Uterus (tissue), 4 donors: Measurements from ENCODE around the gene AUTS2. TPM values are rescaled to one million over a fixed set of nuclear protein-coding genes. Genes with fewer than 3 reads are reported as not detected.

ENCODE experiments used
- DNase-seq, 2 donors: peaks; one replicate each; pipeline ENCODE4 v3.0.0-alpha.2; 2019 to 2020
- H3K27ac ChIP-seq, 2 donors: fragments of 200-600 bp; sonication (generic); 1 replicate in 1 of 2; 2 replicates in 1 of 2; pipeline ENCODE4 v1.5.1; 2016 to 2018
- H3K27me3 ChIP-seq, 2 donors: fragments of 200-600 bp; sonication (generic); one replicate each; pipeline ENCODE4 v1.5.1; 2018 to 2019; ENCODE audit warnings: control low read depth in 1 of 2
- H3K36me3 ChIP-seq, 2 donors: fragments of 200-600 bp; sonication (generic); one replicate each; pipeline ENCODE4 v1.5.1; 2019; ENCODE audit warnings: control low read depth in 1 of 2
- H3K4me1 ChIP-seq, 2 donors: fragments of 200-600 bp; sonication (generic); one replicate each; pipeline ENCODE4 v1.5.1; 2018 to 2019; ENCODE audit warnings: control low read depth in 1 of 2
- H3K4me3 ChIP-seq, 2 donors: fragments of 200-600 bp; sonication (generic); 1 replicate in 1 of 2; 2 replicates in 1 of 2; pipeline ENCODE4 v1.5.1; 2018 to 2019; ENCODE audit warnings: mild to moderate bottlenecking in 1 of 2
- H3K9me3 ChIP-seq, 2 donors: fragments of 200-600 bp; sonication (generic); one replicate each; pipeline ENCODE4 v1.5.1; 2019; ENCODE audit warnings: control low read depth in 1 of 2
- CTCF ChIP-seq, 4 experiments: fragments of 200-600 bp in 2 of 4; fragments of 450-650 bp in 2 of 4; sonication (generic) in 2 of 4; IDR thresholded peaks; one replicate each; pipeline ENCODE4 v1.5.1; 2016 to 2019; ENCODE audit warnings: antibody characterized with exemption in 4 of 4, mild to moderate bottlenecking in 2 of 4, moderate library complexity in 1 of 4
- POLR2A ChIP-seq, 2 donors: fragments of 450-650 bp; IDR thresholded peaks; one replicate each; pipeline ENCODE4 v1.6.1; 2016; ENCODE audit warnings: antibody characterized with exemption in 2 of 2, mild to moderate bottlenecking in 1 of 2, moderate library complexity in 1 of 2
- intact Hi-C: fragments of 100-400 bp; cut with DNase I; formaldehyde crosslinking; loops from one replicate; pipeline ENCODE4 v1.15.1; 2023; ENCODE audit warnings: low total_unique reads
- total RNA-seq, 4 donors: library from RNA; depleted of rRNA in 3 of 4; stranded (reverse); fragments of >200 nt in 3 of 4; gene quantifications; one replicate each; pipeline versions ENCODE4 v1.1.0 to v1.2.4, GENCODE V29; 2014 to 2023
- donor health status: DM: yes; HTN: yes; CAD: no.

AUTS2 gene
- total RNA-seq, 4 donors from 2014 or later: 10.5 to 58.2 (median 30.0) TPM

GRCh38 chr7:70696201-70696754 lies 1098.0 kb downstream of the AUTS2 start:
- intact Hi-C loops: no loop called here
- TF ChIP-seq CTCF (IDR thresholded peaks at IDR 0.05) (no peak), POLR2A (IDR thresholded peaks at IDR 0.05) (no peak)
- no peaks in the 10 kb centered on the region for H3K4me1 ChIP-seq
- H3K27me3 ChIP-seq: no peaks in the 10 kb centered on the region
- H3K36me3 ChIP-seq: no peaks in the 10 kb centered on the region
- H3K27ac ChIP-seq: no peak overlapping the region
- DNase-seq: no peak
- H3K9me3 ChIP-seq: no peaks in the 10 kb centered on the region
- peak overlapping the region in 1 of 2 donors; percentile 71 for H3K4me3 ChIP-seq

- intact Hi-C loops: no loop called here
- H3K9me3 ChIP-seq: no peaks in the 10 kb centered on the region
- H3K36me3 ChIP-seq: no peaks in the 10 kb centered on the region
- no peaks in the 10 kb centered on the region for H3K4me1 ChIP-seq
- H3K27me3 ChIP-seq: no peaks in the 10 kb centered on the region
- no peak overlapping the region for H3K4me3 ChIP-seq
- no peak overlapping the region for H3K27ac ChIP-seq
- no peak for DNase-seq
- TF ChIP-seq CTCF (IDR thresholded peaks at IDR 0.05) (peak; percentile 70 to 77 (median 73)), POLR2A (IDR thresholded peaks at IDR 0.05) (no peak)
These were observed 1100.1 kb downstream of the AUTS2 start for GRCh38 chr7:70698219-70698832.

GRCh38 chr7:70699271-70699670 lies 1101.0 kb downstream of the AUTS2 start:
- H3K4me1 ChIP-seq: no peaks in the 10 kb centered on the region
- H3K9me3 ChIP-seq: no peaks in the 10 kb centered on the region
- no peaks in the 10 kb centered on the region for H3K36me3 ChIP-seq
- no peaks in the 10 kb centered on the region for H3K27me3 ChIP-seq
- no peak overlapping the region for H3K4me3 ChIP-seq
- intact Hi-C loops: no loop called here
- no peak overlapping the region for H3K27ac ChIP-seq
- DNase-seq: no peak
- TF ChIP-seq CTCF (IDR thresholded peaks at IDR 0.05): no peak
- TF ChIP-seq POLR2A (IDR thresholded peaks at IDR 0.05): no peak

- intact Hi-C loops: no loop called here
- TF ChIP-seq POLR2A (IDR thresholded peaks at IDR 0.05) (no peak), CTCF (IDR thresholded peaks at IDR 0.05) (no peak)
- Histone ChIP-seq H3K27me3 (no peaks in the 10 kb centered on the region), H3K36me3 (no peaks in the 10 kb centered on the region), H3K27ac (no peak overlapping the region), H3K4me3 (no peak overlapping the region), H3K4me1 (no peaks in the 10 kb centered on the region), H3K9me3 (no peaks in the 10 kb centered on the region)
- no peak for DNase-seq
These were observed 1102.0 kb downstream of the AUTS2 start for GRCh38 chr7:70700055-70700940.

GRCh38 chr7:70700941-70701425 lies 1102.7 kb downstream of the AUTS2 start:
- no peak overlapping the region for H3K4me3 ChIP-seq
- intact Hi-C loops: no loop called here
- TF ChIP-seq POLR2A (IDR thresholded peaks at IDR 0.05) (no peak), CTCF (IDR thresholded peaks at IDR 0.05) (no peak)
- H3K27me3 ChIP-seq: no peaks in the 10 kb centered on the region
- H3K27ac ChIP-seq: no peak overlapping the region
- no peaks in the 10 kb centered on the region for H3K9me3 ChIP-seq
- H3K36me3 ChIP-seq: no peaks in the 10 kb centered on the region
- DNase-seq: no peak
- no peaks in the 10 kb centered on the region for H3K4me1 ChIP-seq
